PC-9 (cell line): ENCODE results near the gene CEBPA.

ENCODE experiments used
- CTCF ChIP-seq: fragments of 200-600 bp; sonication (generic); conservative IDR thresholded peaks from 2 replicates; pipeline ENCODE4 v1.6.1; 2017; ENCODE audit warnings: mixed run types, antibody characterized with exemption, mild to moderate bottlenecking, moderate library complexity
- EZH2 ChIP-seq: fragments of 200-600 bp; sonication (generic); IDR thresholded peaks from 2 replicates; pipeline ENCODE4 v1.8.0; 2017; ENCODE audit warnings: antibody characterized with exemption, low read depth

GRCh38 chr19:33301144-33301899, 1.0 kb downstream of the CEBPA start:
- TF ChIP-seq CTCF: no peak
- TF ChIP-seq EZH2: no peak
